ENCODE measurements around the gene CFAP100.
A peak's percentile ranks its signal among the peaks of the same experiment; 100 is the strongest.

CFAP100 gene

GRCh38 chr3:126351086-126351770 lies 43.5 kb upstream of the CFAP100 start:
- no peak overlapping the region for H3K9ac ChIP-seq (ENCODE audit: low read depth, low read length)
- no peaks in the 10 kb centered on the region for H3K27me3 ChIP-seq (ENCODE audit: control insufficient read depth, insufficient read depth, low read length)
- H3K4me1 ChIP-seq (ENCODE audit: control insufficient read depth, insufficient read depth, low read length), result peaks cover 8% of the 10 kb centered on the region
- no peaks in the 10 kb centered on the region for H3K9me3 ChIP-seq (ENCODE audit: control insufficient read depth, insufficient read depth, low read length)
- H3K27ac ChIP-seq (ENCODE audit: low read depth, low read length), result no peak overlapping the region
- H3K4me3 ChIP-seq (ENCODE audit: low read depth, low read length), result no peak overlapping the region
- peaks cover 21% of the 10 kb centered on the region for H3K36me3 ChIP-seq (ENCODE audit: control insufficient read depth, insufficient read depth, low read length)

- Histone ChIP-seq H3K9me3 (ENCODE audit: control insufficient read depth, insufficient read depth, low read length) (no peaks in the 10 kb centered on the region), H3K9ac (ENCODE audit: low read depth, low read length) (no peak overlapping the region), H3K4me3 (ENCODE audit: low read depth, low read length) (no peak overlapping the region), H3K4me1 (ENCODE audit: control insufficient read depth, insufficient read depth, low read length) (peaks cover 8% of the 10 kb centered on the region), H3K27ac (ENCODE audit: low read depth, low read length) (no peak overlapping the region), H3K36me3 (ENCODE audit: control insufficient read depth, insufficient read depth, low read length) (peaks cover 21% of the 10 kb centered on the region), H3K27me3 (ENCODE audit: control insufficient read depth, insufficient read depth, low read length) (no peaks in the 10 kb centered on the region)
Measured at GRCh38 chr3:126351771-126352475, 42.8 kb upstream of the CFAP100 start.

GRCh38 chr3:126352476-126353454 lies 41.9 kb upstream of the CFAP100 start:
- H3K9me3 ChIP-seq (ENCODE audit: control insufficient read depth, insufficient read depth, low read length), result no peaks in the 10 kb centered on the region
- H3K36me3 ChIP-seq (ENCODE audit: control insufficient read depth, insufficient read depth, low read length), result peaks cover 21% of the 10 kb centered on the region
- H3K27ac ChIP-seq (ENCODE audit: low read depth, low read length), result no peak overlapping the region
- no peaks in the 10 kb centered on the region for H3K27me3 ChIP-seq (ENCODE audit: control insufficient read depth, insufficient read depth, low read length)
- H3K9ac ChIP-seq (ENCODE audit: low read depth, low read length), result no peak overlapping the region
- peaks cover 8% of the 10 kb centered on the region for H3K4me1 ChIP-seq (ENCODE audit: control insufficient read depth, insufficient read depth, low read length)
- H3K4me3 ChIP-seq (ENCODE audit: low read depth, low read length), result no peak overlapping the region

- H3K9me3 ChIP-seq (ENCODE audit: control insufficient read depth, insufficient read depth, low read length), result no peaks in the 10 kb centered on the region
- peaks cover 15% of the 10 kb centered on the region for H3K4me1 ChIP-seq (ENCODE audit: control insufficient read depth, insufficient read depth, low read length)
- no peak overlapping the region for H3K27ac ChIP-seq (ENCODE audit: low read depth, low read length)
- peaks cover 6% of the 10 kb centered on the region for H3K27me3 ChIP-seq (ENCODE audit: control insufficient read depth, insufficient read depth, low read length)
- H3K9ac ChIP-seq (ENCODE audit: low read depth, low read length), result no peak overlapping the region
- peaks cover 21% of the 10 kb centered on the region for H3K36me3 ChIP-seq (ENCODE audit: control insufficient read depth, insufficient read depth, low read length)
- H3K4me3 ChIP-seq (ENCODE audit: low read depth, low read length), result no peak overlapping the region
Measured at GRCh38 chr3:126353694-126354321, 40.9 kb upstream of the CFAP100 start.

GRCh38 chr3:126354776-126355175 lies 39.9 kb upstream of the CFAP100 start:
- no peak overlapping the region for H3K4me3 ChIP-seq (ENCODE audit: low read depth, low read length)
- H3K9ac ChIP-seq (ENCODE audit: low read depth, low read length), result no peak overlapping the region

GRCh38 chr3:126355251-126355650 lies 39.5 kb upstream of the CFAP100 start:
- Histone ChIP-seq H3K9me3 (ENCODE audit: control insufficient read depth, insufficient read depth, low read length) (no peaks in the 10 kb centered on the region), H3K4me1 (ENCODE audit: control insufficient read depth, insufficient read depth, low read length) (peaks cover 15% of the 10 kb centered on the region), H3K27ac (ENCODE audit: low read depth, low read length) (peak overlapping the region; percentile 74), H3K27me3 (ENCODE audit: control insufficient read depth, insufficient read depth, low read length) (peaks cover 21% of the 10 kb centered on the region), H3K36me3 (ENCODE audit: control insufficient read depth, insufficient read depth, low read length) (peaks cover 21% of the 10 kb centered on the region), H3K4me3 (ENCODE audit: low read depth, low read length) (peak overlapping the region; percentile 71), H3K9ac (ENCODE audit: low read depth, low read length) (peak overlapping the region; percentile 61)

More at GRCh38 chr3:126354776-126355175, 39.9 kb upstream of the CFAP100 start:
- H3K9me3 ChIP-seq (ENCODE audit: control insufficient read depth, insufficient read depth, low read length), result no peaks in the 10 kb centered on the region
- no peak overlapping the region for H3K27ac ChIP-seq (ENCODE audit: low read depth, low read length)
- H3K4me1 ChIP-seq (ENCODE audit: control insufficient read depth, insufficient read depth, low read length), result peaks cover 15% of the 10 kb centered on the region
- H3K27me3 ChIP-seq (ENCODE audit: control insufficient read depth, insufficient read depth, low read length), result peaks cover 16% of the 10 kb centered on the region
- peaks cover 21% of the 10 kb centered on the region for H3K36me3 ChIP-seq (ENCODE audit: control insufficient read depth, insufficient read depth, low read length)

GRCh38 chr3:126355777-126356372 lies 38.8 kb upstream of the CFAP100 start:
- Histone ChIP-seq H3K9ac (ENCODE audit: low read depth, low read length) (peak overlapping the region; percentile 61), H3K36me3 (ENCODE audit: control insufficient read depth, insufficient read depth, low read length) (peaks cover 17% of the 10 kb centered on the region), H3K27me3 (ENCODE audit: control insufficient read depth, insufficient read depth, low read length) (peaks cover 22% of the 10 kb centered on the region), H3K9me3 (ENCODE audit: control insufficient read depth, insufficient read depth, low read length) (no peaks in the 10 kb centered on the region), H3K27ac (ENCODE audit: low read depth, low read length) (peak overlapping the region; percentile 74), H3K4me1 (ENCODE audit: control insufficient read depth, insufficient read depth, low read length) (peaks cover 15% of the 10 kb centered on the region), H3K4me3 (ENCODE audit: low read depth, low read length) (peak overlapping the region; percentile 71)

- no peak overlapping the region; the same call in 1 of the 2 replicates for H3K9ac ChIP-seq (ENCODE audit: low read depth, low read length)
- peak overlapping the region; percentile 74 for H3K27ac ChIP-seq (ENCODE audit: low read depth, low read length)
- peaks cover 26% of the 10 kb centered on the region for H3K27me3 ChIP-seq (ENCODE audit: control insufficient read depth, insufficient read depth, low read length)
- peaks cover 9% of the 10 kb centered on the region for H3K36me3 ChIP-seq (ENCODE audit: control insufficient read depth, insufficient read depth, low read length)
- peak overlapping the region; percentile 71 for H3K4me3 ChIP-seq (ENCODE audit: low read depth, low read length)
- no peaks in the 10 kb centered on the region for H3K9me3 ChIP-seq (ENCODE audit: control insufficient read depth, insufficient read depth, low read length)
- peaks cover 15% of the 10 kb centered on the region for H3K4me1 ChIP-seq (ENCODE audit: control insufficient read depth, insufficient read depth, low read length)
Measured at GRCh38 chr3:126356373-126357264, 38.1 kb upstream of the CFAP100 start.

- no peaks in the 10 kb centered on the region for H3K9me3 ChIP-seq (ENCODE audit: control insufficient read depth, insufficient read depth, low read length)
- H3K36me3 ChIP-seq (ENCODE audit: control insufficient read depth, insufficient read depth, low read length), result peaks cover 1% of the 10 kb centered on the region; the same call in 1 of the 2 replicates
- peak within 1 kb of the TSS; percentile 74 for H3K27ac ChIP-seq (ENCODE audit: low read depth, low read length)
- peak within 1 kb of the TSS; percentile 68; the same call in 1 of the 2 replicates for H3K9ac ChIP-seq (ENCODE audit: low read depth, low read length)
- H3K27me3 ChIP-seq (ENCODE audit: control insufficient read depth, insufficient read depth, low read length), result peaks cover 26% of the 10 kb centered on the region
- H3K4me3 ChIP-seq (ENCODE audit: low read depth, low read length), result peak within 1 kb of the TSS; percentile 83
- peaks cover 19% of the 10 kb centered on the region for H3K4me1 ChIP-seq (ENCODE audit: control insufficient read depth, insufficient read depth, low read length)
Measured at GRCh38 chr3:126357295-126358037, 37.2 kb upstream of the CFAP100 start, which contains the start of gene KLF15. Gene KLF15 (minus strand): TSS chr3:126357408. CDS start chr3:126352922, 4,486 bp downstream.

All from HUES48 (cell line).